Measurements from ENCODE around the gene IL1RAPL1. TPM values are rescaled to one million over a fixed set of nuclear protein-coding genes. Genes with fewer than 3 reads are reported as not detected.

IL1RAPL1 gene
- total and polyA plus RNA-seq, 2 donors (not counting 3 experiments of a cell fraction or from before 2014, with no cell fraction given) = 0.79 to 1.3 TPM

- H3K4me3 ChIP-seq (replicated peaks in 1 of 3; ENCODE audit: insufficient read depth in 1 of 3, low read depth in 1 of 3, low read length in 3 of 3) = no peak overlapping the region
- no peaks in the 10 kb centered on the region for H3K9me1 ChIP-seq (replicated peaks; ENCODE audit: control insufficient read depth, extremely low read depth, insufficient read depth, low read length)
- CTCF ChIA-PET = no interaction called here
- no peaks in the 10 kb centered on the region for H3K27me3 ChIP-seq (ENCODE audit: control insufficient read depth in 2 of 2, insufficient read depth in 2 of 2, low read length in 2 of 2)
- POLR2A ChIA-PET = no interaction called here
- no peaks in the 10 kb centered on the region for H3K36me3 ChIP-seq (ENCODE audit: control insufficient read depth in 2 of 2, extremely low read depth in 1 of 2, insufficient read depth in 2 of 2, low read length in 2 of 2)
- H3K9me3 ChIP-seq (replicated peaks; ENCODE audit: control insufficient read depth, insufficient read depth, low read length) = no peaks in the 10 kb centered on the region
- H3K4me2 ChIP-seq (ENCODE audit: insufficient read depth, low read length) = no peak overlapping the region
- H4K20me1 ChIP-seq (replicated peaks; ENCODE audit: control insufficient read depth, extremely low read depth, insufficient read depth, low read length) = no peaks in the 10 kb centered on the region
- dilution Hi-C loops (cut with MboI; ENCODE audit: extremely low pct_ligation_motif_present, low sequenced_read_pairs) (no loop called here), intact Hi-C loops (cut with micrococcal nuclease) (no loop called here)
- no peaks in the 10 kb centered on the region for H3K4me1 ChIP-seq (ENCODE audit: control insufficient read depth, extremely low read depth, insufficient read depth, low read length)
- H2AFZ ChIP-seq (ENCODE audit: low read depth, low read length) = no peak overlapping the region
- no peak overlapping the region for H3K9ac ChIP-seq (replicated peaks; ENCODE audit: extremely low read depth, insufficient read depth, low read length)
- no TSS peak for BruUV-seq (replicated peaks)
- no peak overlapping the region for H3K27ac ChIP-seq (ENCODE audit: insufficient read depth, low read depth, low read length)
- no peak for FAIRE-seq
- DNase-seq (ENCODE audit: low read depth, low spot score) = no peak
- TF ChIP-seq CTCF (IDR thresholded peaks at IDR 0.05; ENCODE audit: extremely low read depth in 1 of 2, insufficient read depth in 1 of 2, low read depth in 1 of 2, low read length in 2 of 2) = no peak
- no peak for TF ChIP-seq GATA2 (IDR thresholded peaks at IDR 0.05; ENCODE audit: insufficient read depth, insufficient read length, low read depth, low read length)
- TF ChIP-seq JUN (IDR thresholded peaks at IDR 0.05; ENCODE audit: borderline replicate concordance, insufficient read depth, insufficient read length, low read depth) = no peak
- no peak for TF ChIP-seq FOS (IDR thresholded peaks at IDR 0.05; ENCODE audit: borderline replicate concordance, insufficient read depth, low read length)
- TF ChIP-seq MYC (IDR thresholded peaks at IDR 0.05; ENCODE audit: low read depth, low read length) = no peak
- no peak for TF ChIP-seq EZH2 (IDR thresholded peaks at IDR 0.05; ENCODE audit: borderline replicate concordance, low read depth, low read length, severe bottlenecking)
- no peaks in the 10 kb centered on the region for H3K79me2 ChIP-seq (ENCODE audit: control insufficient read depth, insufficient read depth, low read length)
Observed at GRCh38 chrX:29876733-29877132, 1289.5 kb downstream of the IL1RAPL1 start.

GRCh38 chrX:29880977-29881376, 1293.7 kb downstream of the IL1RAPL1 start:
- Histone ChIP-seq H3K27ac (ENCODE audit: insufficient read depth, low read depth, low read length) (no peak overlapping the region), H4K20me1 (replicated peaks; ENCODE audit: control insufficient read depth, extremely low read depth, insufficient read depth, low read length) (no peaks in the 10 kb centered on the region), H3K4me2 (ENCODE audit: insufficient read depth, low read length) (no peak overlapping the region), H3K36me3 (ENCODE audit: control insufficient read depth in 2 of 2, extremely low read depth in 1 of 2, insufficient read depth in 2 of 2, low read length in 2 of 2) (no peaks in the 10 kb centered on the region), H2AFZ (ENCODE audit: low read depth, low read length) (no peak overlapping the region), H3K79me2 (ENCODE audit: control insufficient read depth, insufficient read depth, low read length) (no peaks in the 10 kb centered on the region), H3K4me3 (replicated peaks in 1 of 3; ENCODE audit: insufficient read depth in 1 of 3, low read depth in 1 of 3, low read length in 3 of 3) (no peak overlapping the region), H3K9me3 (replicated peaks; ENCODE audit: control insufficient read depth, insufficient read depth, low read length) (no peaks in the 10 kb centered on the region), H3K9me1 (replicated peaks; ENCODE audit: control insufficient read depth, extremely low read depth, insufficient read depth, low read length) (no peaks in the 10 kb centered on the region), H3K27me3 (ENCODE audit: control insufficient read depth in 2 of 2, insufficient read depth in 2 of 2, low read length in 2 of 2) (no peaks in the 10 kb centered on the region), H3K9ac (replicated peaks; ENCODE audit: extremely low read depth, insufficient read depth, low read length) (no peak overlapping the region), H3K4me1 (ENCODE audit: control insufficient read depth, extremely low read depth, insufficient read depth, low read length) (no peaks in the 10 kb centered on the region)
- CTCF ChIA-PET = interaction anchor here (0.5 kb wide), 1 partner anchor 503 kb away, joined by 3 read pairs; no protein-coding TSS in a partner anchor
- dilution Hi-C loops (cut with MboI; ENCODE audit: extremely low pct_ligation_motif_present, low sequenced_read_pairs) = no loop called here
- no peak for DNase-seq (ENCODE audit: low read depth, low spot score)
- BruUV-seq (replicated peaks) = no TSS peak
- POLR2A ChIA-PET = no interaction called here
- intact Hi-C loops (cut with micrococcal nuclease) = no loop called here
- no peak for TF ChIP-seq MAX (IDR thresholded peaks at IDR 0.05; ENCODE audit: insufficient read depth, insufficient read length)
- no peak for TF ChIP-seq FOS (IDR thresholded peaks at IDR 0.05; ENCODE audit: borderline replicate concordance, insufficient read depth, low read length)
- no peak for TF ChIP-seq POLR2A (IDR thresholded peaks at IDR 0.05; ENCODE audit: low read depth, low read length)
- TF ChIP-seq CTCF (IDR thresholded peaks at IDR 0.05; ENCODE audit: extremely low read depth in 1 of 2, insufficient read depth in 1 of 2, low read depth in 1 of 2, low read length in 2 of 2) = no peak
- no peak for TF ChIP-seq EZH2 (IDR thresholded peaks at IDR 0.05; ENCODE audit: borderline replicate concordance, low read depth, low read length, severe bottlenecking)
- no peak for TF ChIP-seq POLR2AphosphoS5 (IDR thresholded peaks at IDR 0.05; ENCODE audit: insufficient read depth, low read depth, low read length)
- no peak for TF ChIP-seq MYC (IDR thresholded peaks at IDR 0.05; ENCODE audit: low read depth, low read length)
- TF ChIP-seq JUN (IDR thresholded peaks at IDR 0.05; ENCODE audit: borderline replicate concordance, insufficient read depth, insufficient read length, low read depth) = no peak
- TF ChIP-seq GATA2 (IDR thresholded peaks at IDR 0.05; ENCODE audit: insufficient read depth, insufficient read length, low read depth, low read length) = no peak
- no peak for FAIRE-seq

Measured in endothelial cell of umbilical vein (primary cell).